Lower leg skin (tissue), 3 donors: ENCODE results near the gene IER2.

Experiments
- POLR2A ChIP-seq, 2 donors: fragments of 450-650 bp; IDR thresholded peaks; one replicate each; pipeline ENCODE4 v1.6.1; 2016 to 2017; ENCODE audit warnings: antibody characterized with exemption in 2 of 2, mild to moderate bottlenecking in 1 of 2, moderate library complexity in 1 of 2
- TF ChIP-seq, protein P1 (sequence below), 3 donors: fragments of 450-650 bp; IDR thresholded peaks; one replicate each; pipeline ENCODE4 v1.5.1; 2016; ENCODE audit warnings: antibody characterized with exemption in 3 of 3, mild to moderate bottlenecking in 3 of 3, moderate library complexity in 2 of 3

DNA sequence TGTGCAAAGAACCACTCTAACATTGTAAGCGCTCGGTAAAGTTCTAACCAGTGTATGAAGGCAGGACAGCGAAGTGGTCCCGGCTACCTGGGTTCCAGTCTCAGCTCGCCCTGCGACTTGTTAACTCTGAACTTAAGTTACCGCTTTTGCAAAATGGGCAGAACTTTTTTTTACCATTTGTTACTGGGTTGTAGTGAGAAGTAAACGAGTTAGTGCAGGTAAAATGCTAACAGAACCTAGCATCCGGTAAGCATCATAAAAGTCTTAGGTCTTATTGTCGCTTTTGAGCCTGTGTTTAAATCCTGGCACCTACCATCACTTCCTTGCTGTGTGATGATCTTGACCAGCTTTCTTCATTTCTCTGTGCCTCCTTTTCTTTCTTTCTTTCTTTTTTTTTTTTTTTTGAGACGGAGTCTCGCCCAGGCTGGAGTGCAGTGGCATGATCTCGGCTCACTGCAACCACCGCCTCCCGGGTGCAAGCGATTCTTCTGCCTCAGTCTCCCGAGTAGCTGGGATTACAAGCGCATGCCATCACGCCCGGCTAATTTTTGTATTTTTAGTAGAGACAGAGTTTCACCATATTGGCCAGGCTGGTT lies 32.9 kb upstream of the IER2 start:
- TF ChIP-seq, protein P1, sequence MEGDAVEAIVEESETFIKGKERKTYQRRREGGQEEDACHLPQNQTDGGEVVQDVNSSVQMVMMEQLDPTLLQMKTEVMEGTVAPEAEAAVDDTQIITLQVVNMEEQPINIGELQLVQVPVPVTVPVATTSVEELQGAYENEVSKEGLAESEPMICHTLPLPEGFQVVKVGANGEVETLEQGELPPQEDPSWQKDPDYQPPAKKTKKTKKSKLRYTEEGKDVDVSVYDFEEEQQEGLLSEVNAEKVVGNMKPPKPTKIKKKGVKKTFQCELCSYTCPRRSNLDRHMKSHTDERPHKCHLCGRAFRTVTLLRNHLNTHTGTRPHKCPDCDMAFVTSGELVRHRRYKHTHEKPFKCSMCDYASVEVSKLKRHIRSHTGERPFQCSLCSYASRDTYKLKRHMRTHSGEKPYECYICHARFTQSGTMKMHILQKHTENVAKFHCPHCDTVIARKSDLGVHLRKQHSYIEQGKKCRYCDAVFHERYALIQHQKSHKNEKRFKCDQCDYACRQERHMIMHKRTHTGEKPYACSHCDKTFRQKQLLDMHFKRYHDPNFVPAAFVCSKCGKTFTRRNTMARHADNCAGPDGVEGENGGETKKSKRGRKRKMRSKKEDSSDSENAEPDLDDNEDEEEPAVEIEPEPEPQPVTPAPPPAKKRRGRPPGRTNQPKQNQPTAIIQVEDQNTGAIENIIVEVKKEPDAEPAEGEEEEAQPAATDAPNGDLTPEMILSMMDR (IDR thresholded peaks at IDR 0.05) = no peak
- TF ChIP-seq POLR2A (IDR thresholded peaks at IDR 0.05) = no peak
